ENCODE data around the gene ZCCHC14.
"Not testable (repeated sequence)": the region's sequence is repeated elsewhere in the genome, so short reads cannot be mapped to it uniquely, and the experiment has no call there.

ZCCHC14 gene

GRCh38 chr16:87523605-87524004 lies 30.8 kb upstream of the ZCCHC14 start:
- DNase-seq, result not testable (repeated sequence)

DNA sequence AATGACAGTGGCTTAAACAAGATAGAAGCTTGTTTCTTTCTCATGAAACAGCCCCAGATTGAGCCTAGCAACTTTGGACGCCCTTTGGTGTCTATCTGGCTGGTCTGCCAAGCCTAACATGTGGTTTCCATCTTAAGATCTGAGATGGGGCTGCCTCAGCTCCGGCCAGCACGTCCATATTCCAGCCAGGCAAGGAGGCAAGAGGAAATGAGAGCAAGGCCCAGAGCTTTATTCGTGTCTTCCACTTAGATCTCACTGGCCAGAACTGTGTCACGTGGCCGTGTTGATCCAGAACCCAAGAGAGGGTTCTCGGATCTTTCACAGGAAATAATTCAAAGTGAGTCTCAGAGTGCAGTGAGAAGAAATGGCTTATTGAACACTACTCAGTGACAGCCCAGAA lies 28.9 kb upstream of the ZCCHC14 start:
- DNase-seq, result not testable (repeated sequence)

GRCh38 chr16:87519170-87519569 lies 26.3 kb upstream of the ZCCHC14 start:
- not testable (repeated sequence) for DNase-seq

DNA sequence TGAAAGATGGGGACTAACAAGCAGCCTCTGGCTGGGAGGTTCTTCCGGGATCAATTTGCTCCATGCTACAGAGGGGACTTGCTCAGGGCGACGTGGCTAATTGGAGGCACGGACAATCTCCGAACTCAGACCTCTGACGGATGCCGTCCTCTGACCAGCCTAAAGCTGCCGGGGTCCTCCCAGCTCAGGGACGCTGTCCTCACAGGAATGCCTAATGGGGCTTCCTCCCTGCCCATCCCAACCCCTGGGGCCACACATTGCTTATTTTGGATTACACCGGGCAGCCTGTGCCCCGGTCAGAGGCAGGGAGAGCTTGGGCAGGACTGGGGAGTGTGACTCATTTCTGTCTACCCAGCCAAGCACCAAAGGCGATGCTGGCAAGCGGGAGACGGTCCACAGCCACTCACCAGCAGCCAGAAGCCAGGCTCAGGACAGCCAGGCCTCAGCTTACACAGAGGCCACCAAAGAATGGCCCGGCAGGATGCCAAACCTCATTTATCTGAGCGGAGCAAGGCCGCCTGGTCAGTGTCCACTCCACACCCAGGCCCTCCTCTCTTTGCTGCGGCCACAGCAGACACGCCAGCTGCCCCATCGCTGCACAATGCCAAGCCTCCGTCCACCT lies 25.7 kb upstream of the ZCCHC14 start:
- not testable (repeated sequence) for DNase-seq

DNA sequence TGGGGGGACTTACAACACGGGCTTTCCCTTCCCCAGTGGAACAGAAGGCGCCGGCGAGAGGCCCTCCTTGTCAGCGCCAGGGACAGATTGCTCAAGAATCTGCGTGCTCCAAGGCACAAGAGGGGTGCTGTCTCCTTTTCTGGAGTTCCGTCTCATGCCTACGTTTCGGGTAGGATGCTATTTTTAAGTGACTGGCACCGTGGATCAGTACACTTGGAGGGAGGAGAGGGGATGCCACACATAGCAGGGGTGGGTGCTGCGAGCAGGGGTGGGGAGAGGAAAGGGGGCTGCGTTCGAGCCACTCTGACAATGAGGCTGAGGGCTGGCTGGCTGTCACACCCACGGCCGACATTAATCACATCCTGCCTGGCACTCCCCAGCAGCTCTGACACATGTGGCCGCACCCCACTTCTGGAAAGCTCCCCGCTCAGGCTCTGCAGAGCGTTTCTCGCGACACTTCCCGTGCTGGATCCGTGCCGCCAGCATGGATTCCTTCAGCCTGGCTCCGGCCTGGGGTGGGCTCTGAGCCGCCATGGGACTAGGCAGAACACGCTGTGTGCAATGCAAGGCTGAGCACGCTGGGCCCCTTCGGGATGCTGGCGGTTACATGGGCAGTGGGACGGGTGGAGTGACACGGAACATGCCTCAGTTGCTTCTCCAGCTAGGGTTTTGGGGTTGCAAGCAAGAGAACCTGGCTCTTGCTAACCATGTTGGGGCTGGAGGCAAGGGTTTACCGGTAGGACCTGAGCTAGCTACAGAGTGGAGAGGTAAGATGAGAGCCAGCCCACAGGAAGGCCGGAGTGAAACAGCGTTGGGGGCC lies 25.0 kb upstream of the ZCCHC14 start:
- DNase-seq, result not testable (repeated sequence)

DNA sequence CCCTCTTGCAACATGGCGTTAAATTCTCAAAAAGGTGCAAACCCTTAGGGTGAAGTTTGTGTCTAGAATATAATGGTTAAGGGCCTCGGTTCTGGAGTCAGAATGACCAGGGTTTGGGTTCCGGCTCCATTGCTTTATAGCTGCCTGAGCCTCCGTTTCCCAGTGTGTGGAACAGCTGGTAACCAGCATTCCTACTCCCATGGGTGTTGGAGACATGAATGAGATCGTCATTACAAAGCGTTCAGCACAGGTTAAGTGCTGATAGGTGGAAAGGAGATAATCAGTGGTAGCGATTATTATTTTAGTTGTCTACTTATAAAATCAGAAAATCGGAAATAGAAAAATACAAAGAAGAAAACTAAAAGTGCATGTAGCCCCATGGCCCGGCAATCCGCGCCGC lies 23.5 kb upstream of the ZCCHC14 start:
- DNase-seq, result no peak

GRCh38 chr16:87515475-87516330 lies 22.9 kb upstream of the ZCCHC14 start:
- no peak for DNase-seq

DNA sequence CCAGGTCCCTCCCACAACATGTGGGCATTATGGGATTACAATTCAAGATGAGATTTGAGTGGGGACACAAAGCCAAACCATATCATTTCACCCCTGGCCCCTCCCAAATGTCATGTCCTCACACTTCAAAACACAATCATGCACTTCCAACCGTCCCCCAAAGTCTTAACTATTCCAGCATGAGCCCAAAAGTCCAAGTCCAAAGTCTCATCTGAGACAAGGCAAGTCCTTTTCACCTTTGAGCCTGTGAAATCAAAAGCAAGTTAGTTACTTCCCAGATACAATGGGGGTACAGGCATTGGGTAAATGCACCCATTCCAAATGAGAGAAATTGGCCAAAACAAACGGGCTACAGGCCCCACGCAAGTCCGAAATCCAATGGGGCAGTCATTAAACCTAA lies 17.0 kb upstream of the ZCCHC14 start:
- DNase-seq, result not testable (repeated sequence)

DNA sequence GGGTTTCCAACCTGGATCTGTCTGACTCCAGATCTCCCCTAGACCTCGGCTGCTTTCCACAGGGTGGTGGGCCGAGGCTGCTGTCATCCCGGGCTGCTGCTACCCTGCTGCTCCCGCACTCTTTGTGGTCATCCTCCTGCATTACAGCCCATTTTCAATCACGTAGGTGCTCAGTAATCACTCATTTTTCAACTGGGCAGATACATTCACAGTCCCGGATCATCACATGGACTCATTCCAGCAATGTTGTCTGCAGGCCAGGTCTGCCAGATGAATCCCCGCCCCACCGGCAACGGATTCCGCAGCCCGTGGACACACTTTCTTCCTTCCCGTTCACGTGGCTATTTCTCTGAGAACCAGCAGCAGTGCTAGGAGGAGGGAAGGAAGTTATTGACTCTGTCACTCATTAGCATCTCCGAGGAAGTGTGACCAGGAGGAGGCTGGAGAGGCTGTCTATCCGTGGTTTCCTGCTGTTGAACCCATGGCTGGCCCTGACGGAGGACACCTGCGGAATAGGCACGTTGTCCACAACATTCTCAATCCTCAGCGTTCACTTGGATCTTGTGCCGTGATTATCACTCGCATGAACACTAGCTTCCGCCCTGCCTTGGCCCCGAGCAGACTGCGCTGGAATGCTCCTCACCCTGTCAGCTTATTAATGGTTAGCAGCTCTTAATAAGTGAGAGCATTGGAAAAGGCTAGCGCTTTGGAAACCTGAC lies 14.7 kb upstream of the ZCCHC14 start:
- no peak for DNase-seq

DNA sequence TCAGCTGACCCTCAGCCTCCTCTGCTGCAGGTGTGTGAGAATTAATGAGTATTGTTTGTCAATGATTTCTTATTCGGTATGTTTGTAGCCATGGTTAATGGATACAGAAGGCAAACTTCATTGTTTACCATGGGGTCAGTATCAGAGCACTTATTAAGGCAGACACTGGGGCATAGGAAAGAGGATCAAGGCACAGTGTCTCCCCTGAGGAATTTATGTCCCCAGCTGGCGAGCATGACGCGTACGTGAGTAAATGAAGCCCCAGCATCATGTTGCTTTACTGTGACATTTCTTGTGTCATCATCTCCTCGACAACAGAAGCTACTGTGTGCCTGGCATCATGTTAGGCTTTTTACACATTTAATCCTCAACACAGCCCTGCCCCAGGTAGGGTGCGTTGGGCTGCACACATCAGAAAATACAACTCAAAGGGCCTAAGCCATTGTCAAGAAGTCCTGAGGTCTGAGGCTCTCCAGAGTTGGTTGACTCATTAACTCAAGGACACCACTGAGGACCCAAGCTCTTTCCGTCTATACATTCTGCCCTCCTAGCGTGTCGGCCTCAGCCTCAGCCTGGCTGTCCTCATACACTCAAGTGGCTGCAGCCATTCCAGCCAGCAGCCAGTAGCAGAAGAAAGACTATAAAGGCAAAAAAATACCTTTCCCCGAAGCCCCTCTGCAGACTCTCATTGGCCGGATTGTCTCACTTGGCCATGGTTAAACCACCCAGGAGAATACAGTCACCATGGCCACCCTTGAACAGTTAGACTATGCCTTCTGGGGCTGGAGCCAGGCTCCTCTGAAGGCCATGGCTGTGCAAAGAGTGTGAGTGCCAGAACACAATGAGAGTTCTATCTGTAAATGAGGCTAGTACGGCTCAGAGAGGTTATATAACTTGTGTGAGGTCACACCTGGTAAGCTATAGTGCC lies 13.9 kb upstream of the ZCCHC14 start:
- DNase-seq, result no peak

DNA sequence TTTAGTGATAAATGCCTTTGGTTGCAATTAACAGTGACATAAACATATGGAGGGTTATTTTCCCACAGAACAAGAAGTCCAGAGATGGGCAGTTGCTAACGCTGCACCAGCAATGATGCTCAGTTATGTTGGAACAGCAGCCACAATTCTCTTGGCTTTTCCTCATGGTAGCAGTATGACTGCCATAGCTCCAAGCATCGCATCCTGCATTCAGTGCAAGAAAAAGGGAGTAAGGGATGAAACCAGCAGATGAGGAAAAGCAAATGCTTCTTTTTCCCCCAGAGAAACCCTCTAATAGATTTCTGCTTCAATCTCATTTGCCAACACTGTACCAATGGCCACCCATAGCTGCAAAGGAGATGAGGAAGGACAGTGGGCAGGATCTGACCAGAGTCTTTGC lies 13.0 kb upstream of the ZCCHC14 start:
- no peak for DNase-seq

GRCh38 chr16:87503232-87503937 lies 10.6 kb upstream of the ZCCHC14 start:
- DNase-seq, result not testable (repeated sequence)

GRCh38 chr16:87502308-87502969 lies 9.6 kb upstream of the ZCCHC14 start:
- no peak for DNase-seq

DNA sequence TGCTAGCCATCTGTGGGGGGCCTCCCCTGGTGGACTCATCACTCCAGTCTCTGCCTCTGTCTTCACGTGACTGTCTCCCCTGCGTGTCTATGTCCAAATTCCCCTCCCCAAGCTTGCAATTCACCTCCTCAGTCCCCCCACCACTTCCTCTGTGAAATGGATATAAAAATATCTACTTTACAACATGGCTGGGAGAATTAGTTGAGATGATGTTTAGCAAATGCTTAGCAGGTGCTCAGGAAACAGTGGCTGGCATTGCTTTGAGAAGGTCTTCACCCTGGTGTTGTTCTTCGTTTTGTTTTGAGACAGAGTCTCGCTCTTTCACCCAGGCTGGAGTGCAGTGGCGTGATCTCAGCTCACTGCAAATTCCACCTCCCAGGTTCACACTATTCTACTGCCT lies 8.3 kb upstream of the ZCCHC14 start:
- no peak for DNase-seq

GRCh38 chr16:87499189-87499486 lies 6.3 kb upstream of the ZCCHC14 start:
- no peak for DNase-seq

DNA sequence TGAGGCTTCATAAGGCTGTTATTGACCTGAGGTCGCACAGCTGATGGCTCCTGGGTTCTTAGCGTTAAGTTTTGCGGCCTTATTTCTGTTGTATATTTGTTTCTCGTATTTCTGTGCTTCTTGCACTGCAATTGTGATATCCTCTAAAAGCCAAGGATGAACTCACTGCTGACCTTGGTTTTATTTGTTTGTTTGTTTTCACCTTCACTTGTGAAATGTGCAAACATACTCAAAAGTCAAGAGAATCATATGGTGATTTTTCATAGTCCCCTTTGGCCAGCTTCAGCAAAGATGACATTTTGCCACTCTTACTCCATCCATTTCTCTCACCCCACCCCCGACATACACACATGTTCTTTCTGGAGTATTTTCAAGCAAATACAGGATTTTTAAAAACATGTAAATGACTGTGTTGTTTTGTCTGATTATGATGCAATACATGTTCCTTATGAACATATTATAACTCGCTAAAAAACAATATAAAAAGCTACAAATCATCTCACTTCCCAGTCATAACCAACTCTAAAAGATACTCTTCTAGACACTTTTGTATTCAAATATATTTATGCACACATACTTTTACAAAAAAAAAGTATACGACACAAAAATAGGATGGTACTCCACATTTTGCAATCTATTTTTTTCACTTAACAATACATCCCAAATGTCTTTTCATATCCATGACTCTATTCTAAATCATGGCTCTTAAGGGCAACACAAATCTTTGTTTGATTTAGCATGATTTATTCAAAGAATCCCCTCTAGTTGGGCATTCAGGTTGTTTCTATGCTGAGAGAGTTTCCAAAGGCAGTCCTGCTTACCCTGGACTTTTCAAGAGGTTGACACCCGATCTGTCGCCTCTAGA lies 5.7 kb upstream of the ZCCHC14 start:
- no peak for DNase-seq

DNA sequence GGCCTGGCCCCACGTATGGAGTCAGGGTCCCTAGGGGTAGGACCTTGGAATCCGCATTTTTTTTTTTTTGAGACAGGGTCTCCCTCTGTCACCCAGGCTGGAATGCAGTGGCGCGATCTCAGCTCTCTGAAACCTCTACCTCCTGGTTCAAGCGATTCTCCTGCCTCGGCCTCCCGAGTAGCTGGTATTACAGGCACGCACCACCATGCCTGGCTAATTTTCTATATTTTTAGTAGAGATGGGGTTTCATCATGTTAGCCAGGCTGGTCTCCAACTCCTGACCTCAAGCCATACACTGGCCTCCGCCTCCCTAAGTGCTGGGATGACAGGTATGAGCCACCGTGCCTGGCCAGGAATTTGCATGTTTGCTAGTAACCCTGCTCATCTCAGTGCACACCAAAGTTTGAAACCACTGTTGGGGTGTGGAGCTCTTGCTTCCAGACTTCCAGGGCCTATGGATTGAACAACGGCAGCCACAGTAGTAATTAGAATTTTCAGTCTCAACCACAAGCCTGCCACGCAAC lies 5.0 kb upstream of the ZCCHC14 start:
- not testable (repeated sequence) for DNase-seq

GRCh38 chr16:87497023-87497766 lies 4.4 kb upstream of the ZCCHC14 start:
- not testable (repeated sequence) for DNase-seq

- no peak for DNase-seq
Measured at GRCh38 chr16:87496447-87496801, 3.6 kb upstream of the ZCCHC14 start.
